DMS153 treated with DMSO at 0.1 percent for 48 hours (cell line): ENCODE measurements around the gene GGA2.
"Not testable (repeated sequence)": the region's sequence is repeated elsewhere in the genome, so short reads cannot be mapped to it uniquely, and the experiment has no call there.

ENCODE experiments used
- DNase-seq: peaks from one replicate; lab custom pipeline; 2025; ENCODE audit not compliant: unreplicated experiment; lab: John Stamatoyannopoulos, UW

Gene GGA2, protein sequence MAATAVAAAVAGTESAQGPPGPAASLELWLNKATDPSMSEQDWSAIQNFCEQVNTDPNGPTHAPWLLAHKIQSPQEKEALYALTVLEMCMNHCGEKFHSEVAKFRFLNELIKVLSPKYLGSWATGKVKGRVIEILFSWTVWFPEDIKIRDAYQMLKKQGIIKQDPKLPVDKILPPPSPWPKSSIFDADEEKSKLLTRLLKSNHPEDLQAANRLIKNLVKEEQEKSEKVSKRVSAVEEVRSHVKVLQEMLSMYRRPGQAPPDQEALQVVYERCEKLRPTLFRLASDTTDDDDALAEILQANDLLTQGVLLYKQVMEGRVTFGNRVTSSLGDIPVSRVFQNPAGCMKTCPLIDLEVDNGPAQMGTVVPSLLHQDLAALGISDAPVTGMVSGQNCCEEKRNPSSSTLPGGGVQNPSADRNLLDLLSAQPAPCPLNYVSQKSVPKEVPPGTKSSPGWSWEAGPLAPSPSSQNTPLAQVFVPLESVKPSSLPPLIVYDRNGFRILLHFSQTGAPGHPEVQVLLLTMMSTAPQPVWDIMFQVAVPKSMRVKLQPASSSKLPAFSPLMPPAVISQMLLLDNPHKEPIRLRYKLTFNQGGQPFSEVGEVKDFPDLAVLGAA

DNA sequence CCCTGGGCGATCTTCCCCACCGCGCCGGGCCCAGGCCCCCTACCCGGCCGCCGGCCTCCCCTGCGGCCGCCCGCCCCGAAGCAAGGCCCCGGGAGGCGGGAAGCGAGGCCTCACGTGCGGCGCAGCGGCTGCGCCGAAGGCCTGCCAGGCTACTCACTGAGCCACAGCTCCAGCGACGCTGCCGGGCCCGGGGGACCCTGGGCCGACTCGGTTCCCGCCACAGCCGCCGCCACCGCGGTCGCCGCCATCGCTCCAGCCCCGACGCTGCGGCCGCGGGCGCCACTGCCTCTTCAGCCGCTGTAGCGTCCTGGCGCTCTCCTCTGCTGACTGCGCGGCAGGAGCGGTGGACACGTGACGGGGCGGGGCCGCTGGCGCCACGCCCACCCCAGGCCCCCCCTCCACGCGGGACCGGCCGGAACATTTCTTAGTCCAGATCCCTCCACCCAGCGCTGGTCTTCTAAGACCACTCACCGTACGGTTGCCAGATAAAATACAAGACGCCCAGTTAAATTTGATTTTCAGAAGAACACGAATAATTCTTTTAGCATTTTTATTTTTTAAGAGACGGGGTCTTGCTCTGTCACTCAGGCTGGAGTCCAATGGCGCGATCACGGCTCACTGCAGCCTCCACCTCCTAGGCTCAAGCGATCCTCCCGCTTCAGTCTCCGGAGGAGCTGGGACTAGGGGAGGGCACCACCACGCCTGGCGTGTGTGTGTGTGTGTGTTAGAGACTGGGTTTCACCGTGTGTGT, at the start of gene GGA2:
TSS of gene GGA2 (minus strand) at position 331 of the 751 bp plus-strand sequence. CDS start at position 248, 83 bp downstream.
- peak; percentile 56 for DNase-seq

DNA sequence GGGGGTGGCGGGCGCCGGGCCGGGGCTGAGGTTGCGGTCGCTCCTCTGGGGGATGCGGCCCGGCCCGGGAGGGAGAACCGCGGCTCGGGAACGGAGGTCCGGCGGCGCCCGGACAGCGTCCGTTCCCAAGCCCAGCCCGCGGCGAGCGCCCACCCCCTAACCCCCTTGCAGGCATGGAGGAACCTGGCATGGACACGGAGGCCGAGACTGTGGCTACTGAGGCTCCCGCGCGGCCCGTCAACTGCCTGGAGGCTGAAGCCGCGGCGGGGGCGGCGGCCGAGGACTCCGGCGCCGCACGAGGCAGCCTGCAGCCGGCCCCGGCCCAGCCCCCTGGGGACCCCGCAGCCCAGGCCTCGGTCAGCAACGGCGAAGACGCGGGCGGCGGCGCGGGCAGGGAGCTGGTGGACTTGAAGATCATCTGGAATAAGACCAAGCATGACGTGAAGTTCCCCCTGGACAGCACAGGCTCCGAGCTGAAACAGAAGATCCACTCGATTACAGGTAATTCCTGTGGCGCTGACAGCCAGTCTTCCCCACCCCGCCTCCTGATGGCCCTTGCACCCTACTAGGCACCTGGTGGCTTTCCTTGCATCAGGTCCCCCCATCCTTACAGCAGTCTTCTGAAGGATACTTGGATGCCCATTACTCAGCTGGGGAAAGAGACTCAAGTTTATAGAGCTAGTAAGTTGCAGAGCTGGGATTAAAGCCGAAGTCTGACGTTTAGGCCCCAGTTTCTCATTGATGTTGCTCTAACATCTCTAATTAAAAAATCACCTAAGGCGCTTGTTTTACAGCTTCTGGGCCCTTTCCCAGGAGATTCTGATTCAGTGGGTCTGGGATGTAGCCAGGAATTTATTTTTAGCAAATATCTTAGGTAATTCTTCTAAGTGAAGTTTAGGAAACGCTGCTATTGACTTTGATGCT, 47.7 kb upstream of the GGA2 start:
- DNase-seq: no peak

DNA sequence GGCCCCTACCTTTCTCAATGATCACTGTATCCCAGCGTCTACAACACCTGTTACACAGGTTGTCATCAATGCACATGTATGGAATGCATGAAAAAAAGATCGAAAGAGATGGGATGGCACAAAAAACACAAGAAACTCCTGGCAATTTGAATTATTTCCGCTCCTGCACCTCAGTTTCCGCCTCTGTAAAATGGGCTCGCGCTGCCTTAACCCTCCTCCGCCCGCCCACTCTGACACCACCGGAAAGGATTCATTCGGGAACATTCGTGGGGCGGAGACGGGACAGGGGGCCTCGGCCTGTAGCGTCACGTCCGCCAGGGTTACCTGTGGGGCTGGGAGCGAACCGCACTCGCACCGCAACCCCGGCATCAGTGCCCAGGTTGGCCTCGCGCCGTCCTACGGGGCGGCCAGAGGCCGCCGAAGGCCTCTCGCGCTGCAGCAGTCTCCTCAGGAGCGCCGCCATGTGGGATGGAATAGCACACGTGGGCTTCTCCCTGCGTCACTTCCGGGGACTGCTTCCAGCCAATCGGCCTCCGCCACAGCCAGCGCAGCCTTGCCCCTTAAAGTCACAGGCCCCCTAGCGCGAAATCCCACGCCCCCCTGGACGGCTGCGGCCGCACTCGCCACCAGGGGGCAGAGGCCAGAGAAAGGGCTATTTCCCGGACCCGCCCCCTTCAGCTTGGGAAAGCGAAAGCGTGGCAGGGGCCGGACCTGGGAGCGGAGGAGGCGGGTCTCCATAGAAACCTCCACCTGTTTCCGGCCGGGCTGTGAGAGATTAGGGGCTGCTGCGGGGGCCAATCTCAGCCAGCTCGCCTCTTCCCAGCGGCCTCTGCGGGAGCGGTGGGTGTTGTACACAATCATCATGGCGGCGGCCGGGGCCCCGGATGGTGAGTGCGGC, 46.8 kb upstream of the GGA2 start, which contains the start of the genes EARS2 and UBFD1:
TSS of gene EARS2 (minus strand) at position 470 of the 898 bp plus-strand sequence. CDS start at position 463, 7 bp downstream.
TSS of gene UBFD1 (plus strand) at position 847 of the 898 bp plus-strand sequence. CDS start at position 863, 16 bp downstream.
- peak; percentile 97 for DNase-seq

DNA sequence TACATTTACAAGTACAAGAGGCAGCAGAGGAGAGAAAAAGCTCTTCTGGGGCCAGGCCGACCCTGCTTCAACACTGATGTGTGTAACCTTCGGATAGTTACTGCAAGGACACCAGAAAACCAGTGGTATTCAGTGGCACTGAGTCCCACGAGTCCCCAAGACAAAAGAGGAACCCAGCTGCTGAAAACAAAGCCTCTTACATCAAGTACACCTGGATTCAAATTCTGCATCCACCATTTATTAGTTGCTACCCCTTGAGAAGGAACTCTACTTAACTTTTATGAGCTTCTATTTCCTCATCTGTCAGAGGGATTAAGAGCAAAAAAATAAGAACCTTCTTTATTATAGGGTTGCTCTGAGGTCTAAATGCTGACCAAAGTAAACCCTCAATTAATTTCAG, 44.2 kb upstream of the GGA2 start:
- DNase-seq: no peak

DNA sequence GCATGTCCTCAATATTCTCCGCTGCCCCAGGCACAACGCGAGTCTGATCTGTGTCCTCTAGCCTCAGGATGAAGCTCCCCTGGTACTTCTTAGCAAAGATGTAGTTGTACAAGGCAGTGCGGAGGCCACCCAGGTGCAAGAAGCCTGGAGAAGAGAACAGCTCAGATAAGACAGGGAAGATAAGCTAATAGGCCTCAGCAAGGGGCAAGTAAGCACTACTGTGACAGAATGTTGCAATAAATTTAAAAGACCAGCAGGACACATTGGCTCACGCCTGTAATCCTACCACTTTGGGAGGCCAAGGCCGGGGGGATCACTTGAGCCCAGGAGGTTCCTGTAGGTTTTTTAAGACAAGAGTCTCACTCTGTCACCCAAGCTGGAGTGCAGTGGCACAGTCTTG, 41.9 kb upstream of the GGA2 start:
- DNase-seq: no peak

DNA sequence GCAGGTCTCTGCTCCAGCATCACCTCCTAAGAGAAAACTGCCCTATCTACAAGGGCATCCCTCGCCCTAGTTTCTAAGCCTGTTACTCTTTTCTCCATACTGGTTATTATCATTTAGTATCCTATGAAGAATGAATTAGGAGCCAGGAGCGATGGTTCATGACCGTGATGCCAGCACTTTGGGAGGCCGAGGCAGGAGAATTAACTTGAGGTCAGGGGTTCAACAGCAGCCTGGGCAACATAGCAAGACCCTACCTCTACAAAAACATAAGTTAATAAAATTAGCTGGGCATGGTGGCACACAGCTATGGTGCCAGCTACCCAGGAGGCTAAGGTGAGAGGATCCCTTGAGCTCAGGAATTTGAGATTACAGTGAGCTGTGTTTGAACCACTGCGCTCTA, 39.6 kb upstream of the GGA2 start:
- no peak for DNase-seq

DNA sequence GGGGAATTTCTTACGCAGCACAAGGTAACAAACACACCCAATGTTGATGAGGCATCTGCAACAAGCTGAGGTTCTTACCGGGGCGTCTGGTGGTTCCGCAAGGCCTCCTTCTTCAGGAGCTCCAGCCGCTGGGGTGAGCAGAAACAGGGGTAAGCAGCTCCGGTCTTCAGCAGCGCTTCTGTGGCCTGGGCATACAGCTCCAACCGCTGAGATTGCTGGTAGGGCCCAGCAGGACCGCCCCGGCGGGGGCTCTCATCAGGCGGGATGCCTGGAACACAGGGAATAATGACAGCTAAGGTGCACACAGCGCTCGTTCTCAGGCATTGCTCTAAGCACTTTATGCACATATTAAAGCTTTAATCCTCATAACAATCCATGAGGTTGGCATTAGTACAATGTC, 34.1 kb upstream of the GGA2 start:
- DNase-seq: no peak

DNA sequence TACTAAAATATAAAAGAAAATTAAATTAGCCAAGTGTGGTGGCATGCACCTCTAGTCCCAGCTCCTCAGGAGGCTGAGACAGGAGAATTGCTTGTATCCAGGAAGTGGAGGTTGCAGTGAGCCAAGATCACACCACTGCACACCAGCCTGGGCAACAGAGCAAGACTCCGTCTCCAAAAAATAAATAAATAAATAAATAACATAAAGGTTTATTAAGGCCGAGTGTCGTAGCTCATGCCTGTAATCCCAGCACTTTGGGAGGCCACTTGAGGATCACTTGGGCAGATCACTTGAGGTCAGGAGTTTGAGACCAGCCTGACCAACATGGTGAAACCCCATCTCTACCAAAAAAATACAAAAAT, 30.5 kb upstream of the GGA2 start:
- DNase-seq: not testable (repeated sequence)

DNA sequence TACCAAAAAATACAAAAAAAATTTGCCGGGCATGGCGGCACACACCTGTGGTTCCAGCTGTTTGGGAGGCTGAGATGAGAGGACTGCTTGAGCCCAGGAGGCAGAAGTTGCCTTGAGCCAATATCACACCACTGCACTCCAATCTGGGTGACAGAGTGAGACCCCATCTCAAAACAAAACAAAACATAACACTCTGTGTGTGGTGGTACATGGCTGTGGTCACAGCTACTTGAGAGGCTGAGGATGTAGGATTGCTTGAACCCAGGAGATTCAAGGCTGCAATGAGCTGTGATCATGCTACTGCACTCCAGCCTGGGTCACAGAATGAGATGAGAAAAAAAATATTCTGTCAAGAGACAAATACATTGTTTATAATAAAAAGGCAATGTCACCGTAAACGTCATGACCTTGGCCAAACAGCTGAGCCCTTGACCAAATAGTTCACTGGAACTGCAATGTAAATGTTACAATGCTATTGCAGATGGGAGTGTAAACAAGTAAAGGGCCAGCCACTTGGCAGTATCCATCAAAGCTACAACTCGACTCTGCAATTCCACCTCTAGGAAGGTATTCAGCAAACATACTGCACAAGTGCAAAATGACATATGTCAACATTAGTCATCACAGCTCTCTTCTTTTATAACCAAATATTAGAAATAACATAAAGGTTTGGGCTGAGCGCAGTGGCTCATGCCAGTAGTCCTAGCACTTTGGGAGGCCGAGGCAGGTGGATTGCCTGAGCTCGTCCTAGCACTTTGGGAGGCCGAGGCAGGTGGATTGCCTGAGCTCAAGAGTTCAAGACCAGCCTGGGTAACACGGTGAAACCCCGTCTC, 29.9 kb upstream of the GGA2 start:
- DNase-seq: peak; percentile 74

DNA sequence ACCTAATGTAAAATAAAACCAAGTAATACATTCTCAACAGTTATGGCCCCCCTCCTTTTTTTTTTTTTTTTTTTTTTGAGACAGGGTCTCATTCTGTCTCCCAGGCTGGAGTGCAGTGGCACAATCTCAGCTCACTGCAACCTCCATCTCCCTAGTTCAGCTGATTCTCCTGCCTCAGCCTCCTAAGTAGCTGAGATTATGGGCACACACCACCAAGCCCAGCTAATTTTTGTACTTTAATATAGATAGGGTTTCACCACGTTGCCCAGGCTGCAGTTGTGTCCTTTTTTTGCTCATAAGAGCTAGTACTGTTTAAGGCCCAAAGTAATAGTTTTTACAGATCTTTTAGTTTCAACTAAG, 28.6 kb upstream of the GGA2 start:
- no peak for DNase-seq

DNA sequence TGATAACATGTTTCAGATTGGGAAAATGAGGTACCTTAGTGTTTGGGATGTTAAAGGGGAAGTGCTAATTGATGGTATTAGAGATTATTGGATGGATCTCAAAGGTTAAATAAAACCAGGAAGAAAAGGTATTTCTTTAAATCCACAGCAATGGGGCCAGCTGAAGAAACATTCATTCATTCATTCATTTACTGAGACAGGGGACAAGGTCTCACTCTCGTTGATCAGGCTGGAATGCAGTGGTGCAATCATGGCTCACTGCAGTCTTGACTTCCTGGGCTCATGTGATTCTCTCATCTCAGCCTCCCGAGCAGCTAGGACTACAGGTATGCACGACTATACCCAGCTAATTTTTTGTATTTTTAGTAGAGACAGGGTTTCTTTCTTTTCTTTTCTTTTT, 27.1 kb upstream of the GGA2 start:
- DNase-seq: no peak

DNA sequence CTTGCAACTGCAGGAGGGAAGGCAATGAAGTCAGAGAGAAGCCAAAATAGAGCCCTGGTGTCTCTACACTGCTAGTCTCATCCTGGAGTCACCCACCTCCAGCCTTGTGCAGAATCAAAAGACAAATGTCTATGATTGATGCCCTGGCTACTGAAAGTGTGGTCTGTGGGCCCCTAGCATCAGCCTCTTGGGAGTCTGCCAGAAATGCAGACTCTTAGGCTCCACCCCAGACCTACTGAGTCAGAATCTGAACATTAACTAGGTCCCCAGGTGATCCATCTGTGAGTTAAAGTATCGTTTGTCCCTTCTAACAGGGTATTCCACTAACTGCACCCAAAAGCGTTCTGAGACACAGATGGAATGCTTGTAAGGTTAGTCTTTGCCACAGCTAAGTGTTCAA, 25.6 kb upstream of the GGA2 start:
- DNase-seq: no peak

DNA sequence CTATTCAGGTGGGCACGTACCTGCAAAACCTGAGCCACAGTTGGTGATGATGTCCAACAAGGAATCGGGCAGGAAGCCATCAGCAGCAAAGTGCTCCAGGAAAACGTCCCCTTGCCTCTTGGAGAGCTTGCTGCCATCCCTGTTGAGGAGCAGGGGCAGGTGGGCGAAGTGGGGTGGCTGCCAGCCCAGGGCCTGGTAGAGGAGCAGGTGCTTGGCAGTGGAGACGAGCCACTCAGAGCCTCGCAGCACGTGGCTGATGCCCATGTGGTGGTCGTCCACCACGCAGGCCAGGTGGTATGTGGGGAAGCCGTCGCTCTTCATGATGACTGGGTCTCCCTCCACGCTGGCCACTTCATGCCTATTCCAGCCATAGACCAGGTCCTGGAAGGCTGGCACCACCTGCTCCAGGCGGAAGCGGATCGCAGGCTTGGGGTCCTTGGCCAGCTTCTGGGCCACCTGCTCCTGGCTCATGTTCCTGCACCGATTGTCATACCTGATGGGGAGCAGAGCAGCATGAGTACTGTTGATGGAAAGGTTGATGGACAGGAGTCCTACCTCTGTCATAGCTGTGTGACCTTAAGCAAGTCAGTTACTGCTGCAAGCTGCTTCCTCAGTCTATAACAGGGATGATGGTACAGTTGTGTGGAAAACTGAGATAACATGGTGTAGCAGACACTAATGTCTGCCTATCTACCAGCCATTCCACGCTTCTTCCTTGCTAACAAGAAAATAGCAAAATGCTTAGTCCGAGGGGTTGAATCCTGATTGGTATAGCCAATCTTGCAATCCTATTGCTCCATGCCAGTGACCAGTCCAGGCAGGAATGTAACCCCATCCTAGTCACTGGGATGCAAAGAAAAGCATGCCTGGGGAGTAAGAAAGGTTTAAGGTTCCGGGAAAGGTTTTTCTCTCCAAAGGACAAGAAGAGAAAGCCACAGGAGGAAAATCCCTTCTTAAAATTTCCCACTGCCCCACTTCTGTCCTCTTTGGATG, 24.9 kb upstream of the GGA2 start:
- no peak for DNase-seq

DNA sequence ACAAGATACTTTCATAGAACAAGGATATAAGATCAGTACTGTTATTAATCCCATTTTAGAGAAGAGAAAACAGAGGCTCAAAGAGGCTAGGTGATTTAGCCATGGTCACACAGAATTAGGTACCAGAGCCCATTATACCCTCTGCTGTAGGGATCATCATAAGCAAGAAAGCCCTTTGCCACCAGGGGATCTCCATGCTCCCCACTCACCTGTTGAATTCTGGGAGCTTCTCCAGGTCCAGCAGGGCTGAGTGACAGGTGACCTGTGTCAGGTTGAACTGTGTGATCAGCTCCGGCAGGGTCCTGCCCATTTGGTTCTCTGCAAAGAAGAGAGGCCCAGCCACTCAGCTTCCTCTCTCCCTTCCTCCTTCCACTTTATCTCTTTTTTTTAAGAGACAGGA, 22.2 kb upstream of the GGA2 start:
- no peak for DNase-seq

DNA sequence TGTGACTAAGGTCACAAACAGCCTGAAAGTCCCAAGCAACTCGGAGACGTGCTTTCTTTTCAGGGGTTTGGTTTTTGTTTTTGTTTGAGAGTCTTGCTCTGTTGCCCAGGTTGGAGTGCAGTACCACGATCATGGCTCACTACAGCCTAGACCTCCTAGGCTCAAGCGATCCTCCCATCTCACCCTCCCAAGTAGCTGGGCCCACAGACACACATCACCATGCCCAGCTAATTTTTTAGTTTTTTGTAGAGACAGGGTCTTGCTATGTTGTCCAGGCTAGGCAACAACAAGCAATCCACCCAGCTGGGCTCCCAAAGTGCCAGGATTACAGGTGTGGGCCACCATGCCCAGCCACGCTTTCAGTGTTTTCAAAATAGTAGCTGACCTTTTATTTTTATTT, 19.8 kb upstream of the GGA2 start:
- no peak for DNase-seq

DNA sequence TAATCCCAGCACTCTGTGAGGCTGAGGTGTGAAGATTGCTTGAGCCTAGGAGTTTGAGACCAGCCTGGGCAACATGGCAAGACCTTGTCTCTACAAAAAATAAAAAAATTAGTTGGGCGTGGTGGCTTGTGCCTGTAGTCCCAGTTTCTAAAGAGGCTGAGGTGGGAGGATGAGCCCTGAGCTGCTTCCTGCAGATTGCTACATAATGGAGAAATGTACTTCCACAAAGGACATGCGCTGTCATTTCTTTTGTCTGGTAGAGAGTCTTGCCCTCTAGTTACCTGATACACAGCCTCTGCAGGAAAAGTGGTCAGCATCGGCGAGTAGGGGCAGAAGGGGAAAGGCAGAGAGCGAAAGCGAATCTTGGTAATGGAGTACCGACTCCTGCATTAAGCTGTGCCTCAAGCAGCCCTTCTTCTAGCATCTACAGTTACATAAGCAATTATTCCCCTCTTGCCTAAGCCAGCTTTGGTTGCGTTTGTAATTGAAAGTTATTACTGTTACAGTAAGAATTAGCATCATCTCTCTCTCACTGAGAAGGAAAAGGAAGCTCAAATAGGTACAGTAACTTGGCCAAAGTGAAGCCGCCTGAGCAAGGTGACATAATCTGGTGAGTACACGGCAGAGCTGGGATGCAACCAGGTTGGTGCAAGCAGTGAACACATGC, 18.5 kb upstream of the GGA2 start:
- no peak for DNase-seq

DNA sequence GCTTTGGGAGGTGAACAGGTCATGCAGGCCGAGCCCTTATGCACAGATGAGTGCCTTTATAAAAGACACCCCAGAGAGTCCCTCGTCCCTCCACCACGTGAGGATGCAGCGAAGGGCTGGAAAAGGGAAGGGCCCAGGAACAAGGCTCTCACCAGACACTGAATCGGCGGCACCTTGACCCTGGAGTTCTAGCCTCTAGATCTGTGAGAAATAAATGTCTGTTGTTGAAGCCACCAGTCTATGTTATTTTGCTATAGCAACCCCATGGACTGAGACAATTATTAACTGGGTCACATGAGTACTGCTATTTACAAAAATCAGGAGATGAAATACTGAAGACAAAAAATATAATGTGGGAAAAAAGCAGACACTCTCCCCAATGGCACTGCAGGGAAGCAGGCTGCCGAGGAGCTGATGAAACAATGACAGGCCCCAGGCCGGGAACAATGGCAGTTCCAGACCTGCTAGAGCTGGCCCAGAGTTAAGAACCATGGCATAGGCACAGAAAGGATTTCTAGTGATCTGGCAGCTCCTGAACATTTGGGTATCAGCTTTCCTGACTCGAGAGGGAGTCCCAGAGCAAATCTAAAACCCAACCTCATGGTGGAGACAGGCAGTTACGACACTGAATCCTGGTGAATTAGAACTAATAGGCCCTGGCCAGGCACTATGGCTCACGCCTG, 17.8 kb upstream of the GGA2 start:
- DNase-seq: no peak
